ENCODE measurements around the gene CARMIL1.
"Not testable (repeated sequence)": the region's sequence is repeated elsewhere in the genome, so short reads cannot be mapped to it uniquely, and the experiment has no call there.

Gene CARMIL1

DNA sequence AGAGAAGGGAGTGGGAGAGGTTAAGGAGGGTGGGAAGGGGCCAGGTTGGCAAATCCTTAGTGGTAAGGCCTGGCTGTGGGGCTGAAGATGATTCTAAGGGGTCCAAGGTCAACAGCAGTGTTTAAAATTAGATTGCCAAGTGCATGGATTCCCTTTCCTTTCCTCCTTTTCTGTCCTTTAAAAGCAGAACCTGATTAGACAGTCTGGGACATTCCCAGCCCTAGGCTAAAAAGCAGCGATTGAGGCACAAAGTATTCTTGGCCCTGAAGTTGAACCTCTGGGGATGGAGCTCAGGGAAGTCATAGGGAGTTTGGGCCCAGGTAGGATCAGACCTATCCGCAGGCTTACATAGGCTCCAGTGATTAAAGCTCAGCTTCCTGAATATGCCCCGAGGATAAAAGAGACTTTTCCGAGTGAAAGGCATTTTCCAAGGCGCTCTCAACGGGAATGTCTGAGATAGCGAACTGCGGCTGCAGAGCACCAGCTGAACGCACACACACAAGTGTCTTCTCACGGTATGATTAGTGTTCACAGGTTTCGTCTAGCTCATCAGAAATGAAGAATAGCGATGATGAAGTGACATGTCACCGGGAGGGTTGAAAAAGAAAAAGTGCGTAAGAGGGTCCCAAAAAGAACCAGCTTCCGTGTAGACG is 787 bp upstream of the CARMIL1 start:
- peak in 1 of 2 experiments; percentile 41 for DNase-seq

DNA sequence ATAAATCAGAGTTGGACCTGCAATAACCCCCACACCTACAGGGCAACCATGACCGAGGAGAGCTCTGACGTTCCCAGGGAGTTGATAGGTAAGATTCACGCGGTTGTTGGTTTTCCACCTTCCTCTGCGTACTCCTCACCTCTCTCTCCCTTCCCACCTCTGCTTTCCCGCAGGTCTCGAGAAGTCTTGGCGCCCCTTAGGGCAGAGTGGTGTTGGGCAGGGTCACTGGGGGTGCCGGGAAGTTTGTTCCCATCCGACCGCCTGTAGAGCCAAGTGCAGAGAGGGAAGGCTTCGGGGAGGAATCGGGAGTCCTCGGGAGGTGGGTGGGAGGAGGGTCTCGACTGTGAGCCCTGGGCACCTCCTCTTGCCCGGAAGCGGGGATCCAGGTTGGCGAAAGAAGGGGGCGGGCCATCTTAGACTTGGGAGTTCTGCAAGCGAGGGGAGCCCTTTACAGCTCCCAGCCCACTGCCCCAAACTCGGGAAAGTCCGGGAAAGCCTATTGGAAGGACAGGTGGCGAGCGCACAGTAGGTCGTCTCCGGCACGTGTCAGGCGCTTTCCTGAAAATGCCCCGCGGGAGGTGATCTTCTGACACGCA is 672 bp downstream of the CARMIL1 start:
- peak in 1 of 2 experiments; percentile 35 for DNase-seq

DNA sequence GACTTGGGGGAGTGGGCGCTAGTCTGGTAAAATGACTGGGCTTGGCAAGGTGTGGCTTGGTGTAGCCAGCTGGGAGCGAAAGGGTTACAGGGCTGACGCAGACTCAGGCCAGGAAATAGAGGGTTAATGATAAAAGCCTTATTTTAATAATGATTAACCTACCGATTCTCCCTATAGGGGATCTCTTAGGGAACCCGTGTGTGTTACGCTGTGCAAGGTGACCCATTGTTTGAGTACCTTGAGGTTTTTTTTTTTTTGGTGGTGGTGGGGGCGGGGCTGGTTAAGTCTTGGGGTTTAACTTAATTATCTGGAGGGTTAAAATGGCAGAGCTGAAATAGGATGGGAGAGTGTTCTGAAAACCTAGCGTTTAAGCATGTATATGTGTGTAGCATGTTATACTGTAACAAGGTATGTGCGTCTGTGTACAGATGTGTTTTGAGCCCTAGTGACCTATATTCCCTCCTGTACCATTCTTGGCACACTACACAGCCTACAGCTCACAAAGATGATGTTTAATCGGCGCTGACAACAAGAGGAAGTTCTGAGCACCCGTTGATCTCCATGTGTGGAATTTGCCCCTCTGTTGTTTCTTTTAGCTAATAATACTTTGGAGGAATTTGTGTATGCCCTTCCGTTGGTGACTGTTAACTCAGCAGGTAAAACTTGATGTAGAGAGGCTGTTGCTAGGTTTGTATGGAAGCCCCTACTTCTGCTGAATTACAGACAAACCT is 1.3 kb downstream of the CARMIL1 start:
- peak in 1 of 2 experiments; percentile 27 for DNase-seq

DNA sequence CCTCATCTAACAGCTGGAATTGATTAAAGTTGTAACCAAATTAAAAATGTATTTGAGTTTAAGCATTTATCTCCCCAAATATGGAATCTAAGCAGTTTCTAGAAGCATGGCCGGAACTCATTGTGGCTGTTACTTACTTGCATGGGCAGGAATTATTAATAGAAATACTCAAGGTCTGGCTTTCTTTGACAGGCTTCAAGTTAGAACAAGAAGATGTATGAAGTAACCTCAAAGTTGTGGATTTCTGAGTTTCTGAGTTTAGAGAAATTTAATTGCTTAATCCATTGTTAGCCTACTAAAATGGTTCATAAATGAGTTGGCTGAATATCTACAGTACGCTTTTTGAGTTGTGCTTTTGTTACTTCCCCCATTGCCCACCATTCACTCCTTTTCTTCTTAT is 7.7 kb downstream of the CARMIL1 start:
- DNase-seq, result no peak

DNA sequence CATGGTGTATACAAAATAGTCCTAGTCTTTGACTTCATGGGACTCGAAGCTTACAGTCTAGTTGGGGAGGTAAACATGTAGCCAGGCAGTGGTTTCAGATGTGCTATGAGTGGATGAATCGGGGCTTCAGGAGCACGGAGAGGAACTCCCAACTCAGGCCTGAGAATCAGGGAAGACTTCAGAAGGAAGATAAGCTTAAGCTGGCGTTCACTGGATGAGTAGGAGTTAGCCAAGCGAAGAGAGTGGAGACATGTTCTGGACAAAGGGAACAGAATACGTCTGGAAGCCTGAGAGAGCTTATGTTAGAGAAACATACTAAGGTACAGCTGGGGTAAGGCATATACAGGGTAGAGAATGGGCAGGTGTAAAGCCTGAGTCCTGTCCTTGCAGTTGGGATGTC is 8.8 kb downstream of the CARMIL1 start:
- DNase-seq, result no peak

DNA sequence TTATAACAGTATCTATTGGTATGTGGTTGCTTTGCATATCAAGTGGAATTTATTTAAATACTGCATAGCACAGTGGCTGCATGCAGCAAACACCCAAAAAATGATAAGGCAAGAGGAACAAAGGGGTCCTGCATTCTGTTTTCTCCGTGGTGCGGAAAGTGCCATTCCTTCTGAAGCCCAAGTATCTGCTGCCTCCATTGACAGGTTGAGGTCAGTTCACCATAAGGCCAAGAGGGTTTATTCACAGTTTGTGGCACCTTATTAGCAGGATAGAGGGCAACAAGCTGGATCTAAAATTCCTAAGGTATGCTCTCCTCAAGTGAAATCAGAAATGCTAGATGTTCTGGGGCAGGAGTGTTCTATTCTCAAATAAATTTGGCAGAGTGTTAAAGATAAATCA is 9.3 kb downstream of the CARMIL1 start:
- DNase-seq, result no peak

DNA sequence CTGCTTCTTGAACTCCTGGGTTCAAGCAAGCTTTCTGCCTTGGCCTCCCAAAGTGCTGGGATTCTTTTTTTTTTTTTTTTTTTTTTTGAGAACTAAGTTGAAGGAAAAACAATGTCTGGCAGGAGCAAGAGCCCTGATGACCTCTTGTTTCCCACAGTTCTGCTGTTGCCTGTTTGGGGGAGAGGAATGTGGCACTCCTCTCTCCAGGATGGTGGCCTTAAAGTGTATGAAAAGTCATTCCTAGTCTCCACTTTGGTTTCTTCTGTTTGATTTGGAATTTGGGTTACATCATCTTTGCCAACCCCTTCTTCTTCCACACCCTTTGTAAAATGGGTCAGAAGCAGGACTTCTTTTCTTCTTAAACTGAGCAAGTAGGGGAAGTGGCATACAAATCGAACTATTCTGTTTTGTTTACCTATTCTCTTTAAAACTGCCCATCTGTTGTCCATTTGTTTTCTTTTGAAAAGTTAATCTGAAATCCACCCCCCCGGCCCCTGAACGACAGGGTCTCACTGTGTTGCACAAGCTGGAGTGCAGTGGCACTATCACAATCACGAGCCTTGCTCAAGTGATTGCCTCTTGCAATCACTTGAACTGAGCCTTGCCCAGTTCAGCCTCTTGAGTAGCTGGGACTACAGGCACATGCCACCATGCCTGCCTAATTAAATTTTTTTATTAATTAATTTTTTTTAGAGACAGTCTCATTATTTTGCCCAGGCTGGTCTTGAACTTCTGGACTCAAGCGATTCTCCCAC is 11.3 kb downstream of the CARMIL1 start:
- no peak for DNase-seq

DNA sequence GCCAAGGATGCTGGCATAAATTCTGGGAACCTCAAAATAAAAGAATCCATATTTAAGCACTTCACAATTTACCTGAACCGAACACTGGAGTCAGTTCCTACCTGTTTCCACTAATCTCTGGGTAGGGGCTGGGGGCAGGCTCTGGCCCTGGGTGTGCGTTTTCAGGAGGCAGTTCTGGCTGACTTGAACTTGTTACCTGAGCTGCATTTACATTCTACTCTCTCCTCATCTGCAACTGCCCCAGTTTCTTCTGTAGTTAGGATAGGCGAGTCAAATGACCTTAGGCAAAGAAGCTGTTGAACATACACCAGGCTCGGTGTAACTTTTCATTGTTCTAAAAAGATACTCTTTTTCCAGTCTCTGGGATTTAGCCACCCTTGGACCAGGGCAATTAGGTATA is 13.2 kb downstream of the CARMIL1 start:
- no peak for DNase-seq

DNA sequence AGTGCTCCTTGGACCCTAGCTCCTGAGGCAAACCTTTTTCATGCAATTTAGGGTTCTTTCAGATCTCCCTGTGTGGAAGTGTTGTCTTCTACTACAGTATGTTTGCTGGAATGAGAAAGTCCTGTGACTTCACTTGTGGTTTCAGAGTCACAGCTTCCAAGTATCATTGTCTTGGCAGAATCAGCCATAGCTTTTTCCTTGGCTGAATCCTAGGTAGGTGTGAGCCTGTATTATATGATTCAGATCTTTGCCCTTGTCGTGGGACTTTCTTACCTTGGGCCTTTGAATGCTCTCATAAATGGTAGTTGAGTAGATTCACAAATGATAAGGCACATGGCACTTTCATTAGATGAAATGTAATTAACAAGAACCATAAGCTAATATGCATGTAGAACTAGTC is 16.5 kb downstream of the CARMIL1 start:
- no peak for DNase-seq

DNA sequence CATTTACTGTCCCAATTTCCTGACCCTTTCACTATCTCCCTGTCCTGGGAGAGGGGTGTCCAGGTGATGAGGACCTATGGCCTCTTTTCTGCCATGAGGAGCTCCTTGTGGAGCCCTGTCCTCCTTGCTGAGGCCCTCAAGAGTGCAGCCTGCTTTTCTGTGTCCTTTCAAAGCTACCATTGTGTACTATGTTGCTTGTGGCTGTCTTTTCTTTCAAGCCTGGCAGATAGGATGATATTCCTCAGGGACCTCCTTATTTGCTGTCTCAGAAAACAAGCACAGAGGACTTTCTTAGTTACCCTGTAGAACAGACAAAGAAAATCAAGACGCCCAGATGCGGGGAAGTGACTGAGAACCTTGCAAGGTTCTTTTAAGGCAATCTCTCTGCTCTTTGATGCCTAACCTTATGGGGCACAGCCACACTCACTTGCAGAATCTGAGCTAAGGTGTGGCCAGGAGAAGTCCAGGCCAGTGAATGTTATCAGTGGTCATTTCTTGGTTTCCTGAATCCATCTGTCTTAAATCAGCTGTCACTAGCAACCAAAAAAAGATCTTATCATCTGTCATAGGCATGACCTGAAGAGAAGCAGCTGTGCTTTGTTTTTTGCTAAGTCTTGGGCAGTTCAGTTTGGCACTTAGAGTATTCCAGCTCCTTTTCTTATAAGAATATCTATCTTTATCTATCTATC is 17.2 kb downstream of the CARMIL1 start:
- DNase-seq, result no peak

DNA sequence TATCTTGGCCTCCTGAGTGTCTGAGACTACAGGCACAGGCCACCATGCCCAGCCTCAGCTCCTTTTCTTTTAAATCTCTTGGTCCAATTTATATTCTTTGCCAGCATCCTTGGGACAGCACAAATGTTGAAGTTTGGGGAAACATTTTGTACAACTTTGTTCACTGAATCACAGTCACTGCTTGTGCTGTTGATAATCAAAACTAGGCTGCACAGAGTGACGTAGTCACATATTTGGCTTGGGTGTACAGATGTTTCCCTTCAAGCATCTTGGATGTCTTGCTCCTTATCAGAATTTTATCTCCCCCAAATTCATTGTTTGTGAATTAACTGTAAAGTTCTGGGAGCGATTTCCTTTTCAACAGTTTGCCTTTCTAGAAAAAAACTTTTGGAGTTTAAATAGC is 17.9 kb downstream of the CARMIL1 start:
- DNase-seq, result no peak

DNA sequence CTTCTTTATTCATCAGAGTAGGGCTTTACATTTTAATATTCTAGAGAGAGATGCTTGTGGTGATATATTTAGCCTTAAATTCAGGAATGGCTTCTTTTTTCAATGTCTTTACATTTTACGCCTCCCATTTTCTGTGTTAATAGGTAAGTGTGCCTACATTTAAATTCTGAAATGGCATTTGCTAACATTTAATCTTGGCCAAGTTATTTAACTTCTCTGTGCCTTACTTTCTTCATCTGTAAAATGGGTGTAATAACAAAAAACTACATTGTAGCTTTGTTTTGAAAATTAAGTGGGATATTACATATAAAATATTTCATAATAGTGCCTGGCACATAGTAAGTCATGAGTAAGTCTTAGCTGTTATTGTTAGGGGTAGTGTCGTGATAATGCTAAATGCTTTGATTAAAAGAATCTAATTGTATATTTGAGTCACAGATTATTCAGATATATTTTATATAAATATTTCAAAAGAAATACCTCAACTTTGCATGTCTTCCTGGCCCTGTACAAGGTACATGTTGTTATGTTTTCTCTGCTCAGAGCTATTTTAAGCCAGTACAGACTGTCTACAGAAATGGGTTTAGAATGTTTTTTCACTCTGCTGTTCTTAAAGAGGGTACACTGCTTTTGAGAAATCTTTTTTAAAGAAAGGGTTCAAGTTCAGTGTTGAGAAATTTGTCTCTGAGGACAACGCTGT is 18.8 kb downstream of the CARMIL1 start:
- DNase-seq, result no peak

DNA sequence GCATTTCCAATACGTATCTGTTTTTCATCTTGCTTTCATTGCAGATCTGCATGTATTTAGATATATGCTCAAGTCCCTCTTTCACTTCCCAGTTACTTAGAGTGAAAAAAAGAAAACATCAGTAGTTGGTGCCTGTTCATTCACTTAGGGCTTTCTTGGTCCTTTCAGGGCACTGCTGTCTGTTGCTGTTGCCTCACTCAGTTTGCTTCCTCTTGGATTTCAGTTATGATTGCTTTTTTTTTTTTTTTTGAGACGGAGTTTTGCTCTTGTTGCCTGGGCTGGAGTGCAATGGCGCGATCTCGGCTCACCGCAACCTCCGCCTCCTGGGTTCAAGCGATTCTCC is 19.3 kb downstream of the CARMIL1 start:
- not testable (repeated sequence) for DNase-seq

DNA sequence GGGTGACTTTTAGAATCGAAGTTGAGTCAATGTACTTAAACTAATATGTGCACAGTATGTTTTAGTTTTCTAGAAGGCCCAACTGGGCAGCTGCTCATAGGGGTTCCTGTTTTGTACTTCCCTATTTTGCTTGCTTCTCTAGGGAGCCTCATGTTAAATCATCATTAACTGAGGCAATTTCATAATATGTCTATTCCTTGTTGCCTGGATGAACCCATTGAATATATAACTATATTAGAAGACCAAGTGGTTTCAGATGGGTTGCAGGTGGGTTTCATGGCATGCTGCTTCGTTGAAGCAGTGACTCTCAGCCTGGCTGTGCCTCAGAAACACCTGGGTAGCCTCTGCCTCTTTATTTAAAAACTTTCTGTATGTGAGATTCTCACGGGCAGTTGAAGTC is 22.2 kb downstream of the CARMIL1 start:
- no peak for DNase-seq

DNA sequence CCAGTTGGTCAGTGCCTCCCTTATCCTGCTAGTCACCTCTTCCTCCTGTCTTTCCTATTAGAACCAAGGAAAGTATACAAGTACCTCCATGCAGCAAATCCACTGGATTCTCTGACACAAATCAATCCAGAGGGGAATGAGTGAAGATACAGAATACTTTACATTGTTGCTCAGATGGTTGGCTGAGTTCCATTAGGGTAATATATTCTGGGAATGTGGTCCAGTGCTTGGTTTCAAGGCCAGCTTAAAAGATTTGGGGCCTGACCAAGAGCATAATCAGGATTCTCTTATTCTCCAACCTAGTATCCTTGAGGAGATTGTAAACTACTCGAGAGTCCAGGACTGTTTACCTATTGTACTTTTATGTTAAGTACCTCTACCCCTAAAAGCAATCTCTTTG is 23.0 kb downstream of the CARMIL1 start:
- no peak for DNase-seq

DNA sequence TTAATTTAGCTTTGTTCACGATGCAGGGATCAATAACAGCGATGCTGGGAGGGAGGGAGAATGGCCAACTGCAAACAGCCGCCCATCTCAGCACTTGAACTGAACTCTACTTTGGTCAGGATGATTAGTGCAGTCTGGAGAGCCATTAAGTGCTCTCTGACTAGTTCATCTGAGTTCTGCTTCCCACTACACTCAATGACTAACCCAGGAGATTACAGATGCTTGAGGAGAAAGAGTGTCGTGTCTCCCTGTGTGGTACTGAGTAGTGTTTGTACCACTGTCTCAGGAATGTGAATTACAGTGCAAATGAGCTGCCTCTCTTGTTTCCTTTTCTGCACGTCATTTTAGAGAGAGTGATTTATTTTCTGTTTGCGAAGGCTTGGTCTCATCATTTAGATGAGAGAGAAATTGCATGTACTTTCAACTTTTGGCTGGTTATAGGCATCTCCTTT is 23.5 kb downstream of the CARMIL1 start:
- no peak for DNase-seq

DNA sequence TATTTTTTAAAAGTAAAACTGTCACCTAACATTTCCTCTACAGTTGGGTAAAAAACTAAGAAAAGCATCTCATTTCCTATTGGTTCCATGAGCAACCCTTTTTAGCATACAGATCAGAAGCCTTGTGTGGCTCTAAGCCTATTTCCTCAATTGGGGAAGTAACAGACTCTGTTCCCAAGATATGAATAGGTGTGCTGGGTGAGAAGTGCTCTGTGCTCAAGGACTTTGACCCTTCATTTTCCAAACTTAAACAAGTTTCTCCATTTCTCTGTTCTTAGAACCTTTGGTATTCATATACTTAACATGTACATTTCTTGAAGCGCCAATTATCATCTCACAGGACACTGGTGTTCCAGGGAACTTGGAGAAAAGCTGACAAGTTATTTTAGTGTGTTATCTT is 24.1 kb downstream of the CARMIL1 start:
- DNase-seq, result no peak

DNA sequence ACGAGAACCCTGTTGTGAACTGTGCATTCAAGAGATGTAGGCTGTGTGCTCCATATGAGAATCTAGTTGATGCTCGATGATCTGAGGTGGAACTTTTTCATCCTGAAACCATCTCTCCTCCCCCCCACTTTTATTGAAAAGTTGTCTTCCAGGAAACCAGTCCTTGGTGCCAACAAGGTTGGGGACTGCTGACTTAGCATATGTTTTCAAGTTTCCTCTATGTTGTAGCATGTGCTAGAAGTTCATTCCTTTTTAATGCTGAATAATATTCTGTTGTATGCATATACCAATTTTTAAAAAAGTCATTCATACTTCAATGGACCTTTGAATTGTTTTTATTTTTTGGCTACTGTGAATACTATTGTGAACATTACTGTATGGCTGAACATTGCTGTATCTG is 27.2 kb downstream of the CARMIL1 start:
- no peak for DNase-seq

DNA sequence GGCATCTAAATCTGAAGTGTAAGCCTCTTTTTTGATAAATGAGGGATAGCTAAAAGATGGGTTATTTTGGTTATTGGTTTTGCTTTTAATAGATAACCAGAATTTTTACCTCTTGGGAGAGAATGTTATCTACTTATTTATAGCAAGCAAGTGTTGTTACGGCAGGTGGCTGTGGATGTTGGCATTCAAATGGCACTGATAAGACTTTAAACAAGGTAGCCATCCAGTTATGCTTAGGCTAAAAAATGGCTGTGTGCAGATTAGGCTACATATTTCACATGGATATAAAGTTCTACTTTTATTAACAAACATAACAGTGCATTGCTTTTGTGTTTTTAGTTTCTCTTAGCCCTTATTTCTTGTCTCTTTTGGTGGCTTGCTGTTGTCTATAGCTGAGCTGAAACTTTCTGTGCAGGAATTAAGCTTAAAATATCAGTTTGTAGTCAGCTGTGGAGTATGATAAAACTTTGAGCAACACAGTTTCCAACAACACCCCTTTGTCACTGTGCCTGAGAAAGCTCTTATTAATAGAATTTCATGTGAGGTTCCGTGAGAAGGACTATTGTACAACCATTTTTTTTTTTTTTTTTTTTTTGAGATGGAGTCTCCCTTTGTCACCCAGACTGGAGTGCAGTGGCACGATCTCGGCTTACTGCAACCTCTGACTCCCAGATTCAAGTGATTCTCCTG is 28.8 kb downstream of the CARMIL1 start:
- DNase-seq, result no peak

DNA sequence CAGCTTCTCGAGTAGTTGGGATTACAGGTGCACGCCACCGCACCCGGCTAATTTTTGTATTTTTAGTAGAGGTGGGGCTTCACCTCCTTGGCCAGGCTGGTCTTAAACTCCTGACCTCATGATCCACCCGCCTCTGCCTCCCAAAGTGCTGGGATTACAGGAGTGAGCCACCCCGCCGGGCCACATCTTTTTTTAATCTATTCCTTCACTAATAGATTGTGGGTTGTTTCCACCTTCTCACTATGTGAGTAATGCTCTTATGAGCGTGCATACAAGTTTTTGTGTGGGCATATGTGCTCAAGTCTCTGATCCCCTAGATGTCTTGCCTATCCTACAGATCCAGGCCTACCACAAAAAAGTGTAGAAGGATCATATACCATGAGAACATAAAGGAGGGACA is 30.7 kb downstream of the CARMIL1 start:
- no peak for DNase-seq

DNA sequence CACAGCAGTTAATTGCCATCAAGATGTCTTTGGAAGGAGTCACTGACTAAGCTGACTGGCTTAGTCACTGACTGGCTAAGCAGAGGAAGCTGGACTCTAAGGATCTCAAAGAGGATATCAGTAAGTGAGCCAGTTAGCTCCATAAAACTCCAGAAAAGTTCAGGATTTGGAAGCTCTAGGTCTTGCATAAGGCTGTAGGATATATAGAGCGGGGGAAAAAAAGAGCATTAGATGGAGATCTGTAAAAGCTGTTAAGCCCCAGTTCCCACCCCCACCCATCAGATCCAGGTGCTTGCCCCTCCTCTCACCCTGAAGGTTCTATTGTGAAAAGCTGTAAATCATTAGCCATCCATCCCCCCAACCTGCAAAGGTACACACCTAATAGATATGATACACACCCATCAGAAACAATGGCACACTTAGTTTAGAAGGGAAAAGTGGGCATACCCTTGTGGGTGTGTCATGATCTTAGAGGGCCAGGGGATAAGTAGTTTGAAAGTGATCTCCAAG is 32.2 kb downstream of the CARMIL1 start:
- no peak for DNase-seq

Measured in NCI-H2081 (cell line).